MCF 10A (cell line): ENCODE results near the gene UPP1. TPM values are rescaled to one million over a fixed set of nuclear protein-coding genes. Genes with fewer than 3 reads are reported as not detected.

Source experiments
- BruUV-seq: library from RNA; stranded (reverse); fragments of 400-500 nt; replicated peaks from 2 replicates; lab custom pipeline; 2021; lab: Mats Ljungman, UMichigan
- CTCF ChIA-PET: fragments of 300-600 bp; sonication (Branson Sonifier 250); formaldehyde crosslinking; extraction: SDS; loops from one replicate; lab custom pipeline; 2021; ENCODE audit warnings: antibody characterized with exemption, inconsistent platforms; lab: Yijun Ruan, JAX
- POLR2A ChIA-PET: fragments of 300-600, 350-650 bp; sonication (Branson Sonifier 250); formaldehyde crosslinking; extraction: SDS; loops from one replicate; lab custom pipeline; 2020; ENCODE audit warnings: antibody characterized with exemption, inconsistent platforms; lab: Yijun Ruan, JAX
- DNase-seq: peaks from one replicate; pipeline ENCODE4 v3.0.0-alpha.2; 2018; ENCODE audit not compliant: unreplicated experiment
- H3K27ac Mint-ChIP-seq: one replicate; pipeline ENCODE4 v1.8.0; 2022; ENCODE audit warnings: mild to moderate bottlenecking, low read depth, mixed read lengths; ENCODE audit not compliant: unreplicated experiment
- H3K27me3 Mint-ChIP-seq: one replicate; pipeline ENCODE4 v1.8.0; 2022; ENCODE audit warnings: mixed read lengths; ENCODE audit not compliant: insufficient read depth, unreplicated experiment
- H3K36me3 Mint-ChIP-seq: one replicate; pipeline ENCODE4 v1.8.0; 2022; ENCODE audit warnings: mild to moderate bottlenecking, moderate library complexity, mixed read lengths; ENCODE audit not compliant: insufficient read depth, unreplicated experiment
- H3K4me1 Mint-ChIP-seq: one replicate; pipeline ENCODE4 v1.8.0; 2022; ENCODE audit warnings: mixed read lengths; ENCODE audit not compliant: insufficient read depth, unreplicated experiment
- H3K4me3 Mint-ChIP-seq: one replicate; pipeline ENCODE4 v1.8.0; 2022; ENCODE audit warnings: mild to moderate bottlenecking, moderate library complexity, mixed read lengths; ENCODE audit not compliant: unreplicated experiment
- H3K9me3 Mint-ChIP-seq: one replicate; pipeline ENCODE4 v1.8.0; 2022; ENCODE audit warnings: mixed read lengths; ENCODE audit not compliant: unreplicated experiment
- CTCF ChIP-seq: fragments of 200-600 bp; IDR thresholded peaks from one replicate; pipeline ENCODE4 v1.8.0; 2022; ENCODE audit warnings: antibody characterized with exemption, mild to moderate bottlenecking; ENCODE audit not compliant: unreplicated experiment
- intact Hi-C: fragments of 100-400 bp; cut with micrococcal nuclease; formaldehyde crosslinking; loops from 2 replicates; pipeline ENCODE4 v1.14.1; 2022
- total RNA-seq: library from RNA; stranded (reverse); gene quantifications from 2 replicates; pipeline ENCODE4 v1.2.3, GENCODE V29; 2022

Gene UPP1
- total RNA-seq, 1 experiment from 2014 or later, result 602 TPM

DNA sequence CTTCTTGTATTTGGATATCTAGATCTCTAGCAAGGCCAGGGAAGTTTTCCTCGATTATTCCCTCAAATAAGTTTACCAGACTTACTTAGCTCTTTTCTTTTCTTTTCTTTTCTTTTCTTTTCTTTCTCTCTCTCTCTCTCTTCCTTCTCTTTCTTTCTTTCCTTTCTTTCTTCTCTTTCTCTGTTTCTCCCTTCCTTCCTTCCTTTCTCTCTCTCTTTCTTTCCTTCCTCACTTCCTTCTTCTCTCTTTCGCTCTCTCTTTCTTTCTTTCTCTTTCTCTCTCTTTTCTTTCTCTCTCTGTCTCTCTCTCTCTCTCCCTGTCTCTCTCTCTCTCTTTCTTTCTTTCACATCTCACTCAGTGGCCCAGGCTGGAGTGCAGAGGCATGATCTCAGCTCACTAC is 37.0 kb downstream of the UPP1 start:
- peaks cover 8% of the 10 kb centered on the region for H3K9me3 Mint-ChIP-seq

GRCh38 chr7:48130658-48131108 is 41.6 kb downstream of the UPP1 start:
- no peak for TF ChIP-seq CTCF
- H3K27ac Mint-ChIP-seq, result no peak overlapping the region
- no peaks in the 10 kb centered on the region for H3K4me1 Mint-ChIP-seq
- peaks cover 8% of the 10 kb centered on the region for H3K9me3 Mint-ChIP-seq
- peaks cover 36% of the 10 kb centered on the region for H3K27me3 Mint-ChIP-seq
- no peak for DNase-seq
- POLR2A ChIA-PET, result interaction anchor here (0.9 kb wide), 1 partner anchor 14 kb away, joined by 4 read pairs; no protein-coding TSS in a partner anchor
- intact Hi-C loops, result no loop called here
- CTCF ChIA-PET, result interaction anchor here (1.3 kb wide), 1 partner anchor 20 kb away, joined by 7 read pairs; no protein-coding TSS in a partner anchor
- no peak overlapping the region for H3K4me3 Mint-ChIP-seq
- no peaks in the 10 kb centered on the region for H3K36me3 Mint-ChIP-seq
- no TSS peak for BruUV-seq

More for the DNA sequence above, 37.0 kb downstream of the UPP1 start:
- Mint-ChIP-seq H3K4me1 (no peaks in the 10 kb centered on the region), H3K27me3 (peaks cover 66% of the 10 kb centered on the region), H3K36me3 (no peaks in the 10 kb centered on the region), H3K27ac (no peak overlapping the region), H3K4me3 (no peak overlapping the region)
- BruUV-seq, result no TSS peak
- ChIA-PET CTCF (interaction anchor here (0.6 to 2.2 kb wide), 4 partner anchors 12 to 181 kb away, joined by 3 to 8 read pairs (median 3); no protein-coding TSS in a partner anchor), POLR2A (no interaction called here)
- intact Hi-C loops, result no loop called here
- no peak for TF ChIP-seq CTCF
- DNase-seq, result no peak

DNA sequence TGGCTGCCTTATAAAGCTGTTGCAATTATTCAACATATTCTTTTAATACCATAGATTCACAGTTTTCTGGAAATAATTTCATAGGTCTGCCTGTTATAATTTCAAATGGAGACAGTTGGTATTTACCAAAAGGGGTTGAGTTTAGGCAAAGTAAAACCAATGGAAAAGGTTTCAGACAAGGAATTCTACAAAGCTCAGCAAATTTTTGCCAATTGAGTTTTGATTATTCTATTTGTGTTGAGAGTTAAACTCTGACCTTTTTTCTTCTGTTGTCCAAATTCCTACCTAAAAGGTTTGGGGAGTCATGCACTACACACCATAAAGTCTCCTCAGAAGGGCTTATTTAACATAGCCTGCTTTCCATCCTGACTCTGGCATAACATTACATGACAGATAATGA is 43.7 kb downstream of the UPP1 start:
- peaks cover 17% of the 10 kb centered on the region for H3K27me3 Mint-ChIP-seq
- H3K4me3 Mint-ChIP-seq, result no peak overlapping the region
- H3K36me3 Mint-ChIP-seq, result no peaks in the 10 kb centered on the region
- DNase-seq, result no peak
- no peak overlapping the region for H3K27ac Mint-ChIP-seq
- no peaks in the 10 kb centered on the region for H3K4me1 Mint-ChIP-seq
- BruUV-seq, result no TSS peak
- no peaks in the 10 kb centered on the region for H3K9me3 Mint-ChIP-seq
- ChIA-PET CTCF (interaction anchor here (0.8 to 3.2 kb wide), 3 partner anchors 22 to 188 kb away, joined by 4 to 12 read pairs (median 11); no protein-coding TSS in a partner anchor), POLR2A (interaction anchor here (0.5 to 1.0 kb wide), 3 partner anchors 11 to 1423 kb away, joined by 3 to 5 read pairs (median 4); no protein-coding TSS in a partner anchor)
- no peak for TF ChIP-seq CTCF
- intact Hi-C loops, result no loop called here

GRCh38 chr7:48139459-48139858 is 50.4 kb downstream of the UPP1 start:
- Mint-ChIP-seq H3K36me3 (no peaks in the 10 kb centered on the region), H3K9me3 (no peaks in the 10 kb centered on the region), H3K4me1 (no peaks in the 10 kb centered on the region), H3K27ac (no peak overlapping the region), H3K27me3 (peaks cover 14% of the 10 kb centered on the region), H3K4me3 (no peak overlapping the region)
- intact Hi-C loops, result no loop called here
- ChIA-PET POLR2A (interaction anchor here (1.0 kb wide), 1 partner anchor 10 kb away, joined by 3 read pairs; no protein-coding TSS in a partner anchor), CTCF (interaction anchor here (1.0 to 7.6 kb wide), 3 partner anchors 11 to 195 kb away, joined by 3 to 54 read pairs (median 12); no protein-coding TSS in a partner anchor)
- TF ChIP-seq CTCF, result peak; percentile 25
- BruUV-seq, result no TSS peak
- peak; percentile 24 for DNase-seq
